Superior temporal gyrus (tissue), 1 donor: ENCODE results near the gene FAM111B.

ENCODE experiments used
- DNase-seq: peaks from one replicate; pipeline ENCODE4 v3.0.0-alpha.2; 2016; ENCODE audit errors: extremely low spot score

Gene FAM111B

DNA sequence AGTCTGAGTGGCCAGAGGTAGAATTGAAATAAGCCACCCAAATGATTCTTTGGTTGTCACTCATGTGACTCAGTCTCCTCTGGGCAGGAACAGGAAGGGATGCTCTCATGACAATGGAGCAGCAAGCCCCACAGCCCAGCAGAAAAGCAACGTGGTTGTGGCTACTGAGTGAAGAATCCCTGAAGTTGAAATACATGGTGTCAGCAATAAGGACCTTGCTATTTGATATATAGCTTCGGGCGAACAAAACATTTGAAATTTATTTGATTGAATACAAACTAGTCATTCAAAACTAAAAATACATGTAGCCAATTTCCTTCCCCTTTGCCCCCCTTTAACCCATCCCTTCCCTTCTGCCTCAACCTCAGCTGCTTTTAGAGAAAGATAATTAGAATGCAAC lies 50.4 kb downstream of the FAM111B start:
- no peak for DNase-seq

DNA sequence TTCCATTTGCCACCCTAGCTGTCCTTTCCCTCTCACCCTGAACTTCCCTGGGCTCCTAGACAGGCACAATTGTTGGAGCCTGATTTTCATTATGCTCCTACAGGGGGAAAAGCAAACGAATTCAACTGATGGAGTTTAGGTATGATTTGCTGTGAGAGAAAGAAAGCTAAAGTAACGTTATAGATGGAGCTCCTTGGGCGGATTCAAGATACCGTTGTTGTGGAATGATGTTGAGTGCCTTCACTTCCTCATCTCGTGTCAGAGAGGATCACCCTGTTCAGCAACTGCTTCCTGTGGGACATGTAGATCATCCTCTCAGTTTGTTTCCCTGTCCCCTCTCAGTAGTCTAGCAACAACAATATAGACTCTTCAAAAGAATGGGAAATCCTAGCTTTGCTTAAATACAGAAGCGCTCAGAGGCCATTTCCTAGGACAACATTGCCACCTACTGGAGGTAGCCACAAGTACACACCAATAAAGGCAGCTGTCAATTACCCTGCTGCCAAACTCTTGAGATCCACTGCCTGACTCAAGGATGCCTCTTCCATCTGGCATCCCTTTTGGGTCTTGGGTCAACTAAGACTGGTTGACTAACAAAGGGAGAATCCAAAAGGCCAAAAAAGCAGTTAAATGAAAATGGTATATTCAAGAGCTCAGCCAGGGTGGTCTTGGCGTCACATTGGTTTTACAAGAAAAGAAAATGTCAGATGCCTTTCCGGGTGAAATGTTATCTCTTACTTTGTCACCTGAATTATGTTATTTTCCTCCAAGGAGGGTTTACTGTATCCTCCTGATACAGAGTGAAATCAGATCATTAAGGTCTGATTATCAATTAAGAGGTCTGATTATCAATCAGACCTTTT lies 51.4 kb downstream of the FAM111B start:
- peak; percentile 90 for DNase-seq

DNA sequence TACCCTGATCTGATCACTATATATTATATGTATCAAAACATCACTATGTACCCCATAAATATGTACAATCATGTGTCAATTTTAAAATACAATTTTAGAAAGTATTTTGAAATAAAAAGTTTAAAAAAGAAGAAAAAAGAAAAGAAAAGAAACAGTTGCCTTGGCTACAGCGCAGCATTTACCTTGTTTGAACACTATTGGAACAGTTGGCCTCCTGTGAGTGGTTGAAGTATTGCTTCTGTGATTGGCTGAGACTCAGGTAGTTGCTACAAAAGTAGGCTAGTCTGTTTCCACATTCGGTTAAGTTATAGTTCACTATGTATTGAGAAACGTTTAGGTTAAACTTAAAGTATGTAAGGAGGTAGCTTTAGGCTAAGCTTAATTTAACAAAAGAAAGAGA lies 57.0 kb downstream of the FAM111B start:
- DNase-seq = no peak

DNA sequence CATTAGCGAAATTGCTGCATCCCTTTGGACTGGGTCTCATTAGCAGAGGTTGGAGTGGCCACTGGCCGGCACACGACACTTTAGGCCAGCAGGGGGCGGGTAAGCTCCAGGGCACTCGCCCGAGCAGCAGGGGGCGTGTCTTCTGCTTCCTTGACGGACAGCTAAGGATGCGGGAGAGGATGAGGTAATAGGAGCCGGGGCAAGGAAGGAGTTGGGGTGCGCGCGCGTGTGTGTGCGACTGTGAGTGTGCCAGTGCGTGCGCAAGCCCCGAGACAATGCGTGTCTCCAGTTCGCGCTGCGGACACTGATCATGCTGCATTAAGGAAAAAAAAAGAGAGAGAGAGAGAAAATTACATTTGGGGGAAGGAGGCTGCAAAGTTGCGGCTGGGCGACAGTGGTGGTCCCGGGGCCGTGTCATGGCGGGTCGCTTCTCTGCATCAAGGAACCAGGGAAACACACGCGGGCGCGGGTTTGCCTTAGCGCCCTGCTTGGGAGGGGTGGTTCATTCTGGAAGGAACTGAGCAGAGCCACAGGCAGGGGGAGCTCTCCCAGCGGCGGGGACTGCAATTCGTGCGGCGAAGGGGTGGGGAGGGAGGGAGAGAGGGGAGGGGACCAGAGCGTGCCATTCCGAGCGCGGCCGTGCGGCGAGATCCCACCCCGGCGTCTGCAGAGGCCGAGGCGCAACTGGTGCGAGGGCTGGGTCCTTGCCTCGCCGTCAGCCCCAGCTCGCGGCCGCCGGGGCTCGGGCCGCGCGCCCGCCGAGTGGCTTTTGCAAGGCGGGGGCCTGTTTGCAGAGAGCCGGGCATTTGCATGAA lies 64.7 kb downstream of the FAM111B start, which contains the start of gene DTX4:
Gene DTX4 (plus strand): TSS at position 625 of the 815 bp plus-strand sequence. CDS start 464 bp downstream, outside the sequence.
- DNase-seq = peak; percentile 94

DNA sequence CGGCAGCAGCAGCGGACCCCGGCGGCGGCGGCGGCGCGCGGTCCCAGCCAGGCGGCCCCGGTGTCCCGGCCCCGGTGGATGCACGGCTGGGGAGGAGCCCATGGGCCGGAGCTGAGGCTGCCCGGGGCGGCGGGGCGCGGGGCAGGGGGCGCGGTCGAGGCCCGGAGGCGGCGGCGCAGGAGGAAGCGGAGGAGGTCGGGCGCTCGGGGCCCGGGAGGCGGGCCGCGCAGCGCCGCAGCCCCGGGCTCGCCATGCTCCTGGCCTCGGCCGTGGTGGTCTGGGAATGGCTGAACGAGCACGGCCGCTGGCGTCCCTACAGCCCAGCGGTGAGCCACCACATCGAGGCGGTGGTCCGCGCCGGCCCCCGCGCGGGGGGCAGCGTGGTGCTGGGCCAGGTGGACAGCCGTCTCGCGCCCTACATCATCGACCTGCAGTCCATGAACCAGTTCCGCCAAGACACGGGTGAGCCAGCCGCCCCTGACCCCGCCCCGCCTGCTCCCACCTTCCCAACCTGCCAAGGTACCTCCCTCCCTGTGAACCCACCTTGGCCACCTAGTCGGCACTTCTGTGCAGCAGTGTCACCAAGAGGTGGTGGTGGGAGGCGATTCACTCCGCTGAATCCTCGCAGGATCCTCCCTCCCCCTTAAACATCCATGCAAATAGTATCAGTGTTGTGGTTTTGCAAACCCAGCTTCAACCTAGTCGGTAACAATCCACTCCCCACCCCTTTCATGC lies 65.5 kb downstream of the FAM111B start:
- DNase-seq = no peak

DNA sequence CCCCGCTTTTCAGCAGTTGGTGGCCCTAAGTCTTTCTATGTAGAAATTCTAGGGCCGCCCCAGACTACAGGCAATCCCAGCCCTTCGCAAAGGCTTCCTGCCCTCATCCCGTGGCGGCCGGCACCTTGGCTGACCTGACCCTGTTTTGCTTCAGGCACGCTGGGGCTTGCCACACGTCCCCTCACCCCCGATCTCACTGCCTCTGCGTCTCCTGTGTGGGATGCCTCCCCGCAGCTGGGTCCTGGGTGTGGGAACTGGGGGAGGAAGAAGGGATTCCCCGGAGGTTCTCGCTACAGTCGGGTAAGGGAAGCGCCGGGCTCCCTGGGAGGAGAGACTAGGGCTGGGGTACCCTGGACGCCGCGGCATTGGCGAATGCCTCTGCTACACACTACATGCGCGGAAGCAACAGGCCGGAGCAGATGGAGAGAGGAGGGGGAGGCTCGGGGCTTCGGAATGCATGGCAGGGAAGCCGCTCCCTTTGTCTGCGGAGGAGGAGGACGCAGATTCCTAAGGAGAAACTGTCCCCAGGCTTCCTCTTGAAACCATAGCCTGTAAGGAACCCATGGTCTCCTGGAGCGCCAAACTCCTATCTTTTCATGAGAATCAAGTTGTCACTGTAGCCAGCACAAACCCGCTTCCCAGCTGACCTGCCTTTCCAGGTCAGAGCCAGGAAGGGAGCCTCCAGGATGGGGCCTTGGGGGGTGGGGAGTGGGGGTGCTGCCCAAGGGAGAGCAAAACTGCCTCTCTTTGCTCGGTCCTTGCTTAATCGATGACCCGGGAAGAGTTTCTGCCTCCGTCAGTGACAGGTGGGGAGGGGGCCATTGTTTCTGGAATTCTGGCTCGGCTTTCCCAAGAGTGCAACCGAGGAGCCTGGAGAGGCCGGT lies 66.3 kb downstream of the FAM111B start:
- DNase-seq = no peak

DNA sequence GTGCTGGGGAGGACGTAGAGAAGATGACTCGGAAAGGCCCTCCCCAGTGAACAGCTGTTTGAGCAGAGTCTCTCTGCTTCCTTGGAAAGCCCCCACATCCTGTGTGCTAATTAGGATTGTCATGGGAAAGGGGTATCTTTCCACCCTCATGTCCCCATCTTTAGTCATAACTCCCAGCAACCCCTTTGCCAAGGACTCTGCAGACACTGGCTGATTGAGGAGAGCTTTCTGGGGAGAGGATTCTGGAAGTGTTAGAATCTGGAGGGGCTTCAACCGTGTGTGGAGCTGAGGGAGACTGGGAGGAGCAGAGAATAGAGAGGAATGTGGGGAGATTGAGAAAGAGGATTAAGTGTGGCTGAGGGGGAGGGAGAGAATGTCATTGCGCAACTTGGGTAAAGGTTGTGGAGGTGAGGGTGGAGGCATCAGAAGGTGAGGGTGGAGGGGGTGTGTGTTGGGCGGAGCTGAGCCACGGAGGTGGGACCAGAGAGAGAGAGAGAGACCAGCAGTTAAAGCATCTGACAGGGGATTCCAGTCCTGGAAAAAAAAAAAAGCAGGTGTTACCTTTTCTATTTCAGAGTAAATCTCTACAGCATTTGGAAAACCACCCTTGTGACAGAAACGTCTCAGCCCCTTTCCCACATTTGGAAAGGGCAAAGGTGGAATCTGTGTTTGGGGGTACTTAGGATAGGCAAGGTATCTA lies 67.1 kb downstream of the FAM111B start:
- DNase-seq = no peak

DNA sequence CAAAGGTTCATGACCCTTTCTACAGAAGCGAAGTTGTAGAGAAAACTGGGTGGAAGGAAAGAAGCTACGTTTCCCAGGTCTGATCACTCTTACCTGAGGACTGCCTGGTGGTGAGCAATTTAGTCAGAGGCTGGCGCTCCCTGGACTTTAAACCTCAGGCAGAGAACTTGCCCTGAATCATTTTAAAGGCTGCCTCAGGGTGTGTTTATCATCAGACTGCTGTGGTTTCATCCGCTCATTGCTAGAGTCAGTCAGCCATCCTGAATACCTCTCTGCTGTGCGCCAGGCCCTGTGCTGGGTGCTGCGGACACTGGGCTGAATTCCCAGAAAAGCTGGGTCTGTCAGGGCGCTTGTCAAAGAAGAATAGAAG lies 67.6 kb downstream of the FAM111B start:
- DNase-seq = no peak

DNA sequence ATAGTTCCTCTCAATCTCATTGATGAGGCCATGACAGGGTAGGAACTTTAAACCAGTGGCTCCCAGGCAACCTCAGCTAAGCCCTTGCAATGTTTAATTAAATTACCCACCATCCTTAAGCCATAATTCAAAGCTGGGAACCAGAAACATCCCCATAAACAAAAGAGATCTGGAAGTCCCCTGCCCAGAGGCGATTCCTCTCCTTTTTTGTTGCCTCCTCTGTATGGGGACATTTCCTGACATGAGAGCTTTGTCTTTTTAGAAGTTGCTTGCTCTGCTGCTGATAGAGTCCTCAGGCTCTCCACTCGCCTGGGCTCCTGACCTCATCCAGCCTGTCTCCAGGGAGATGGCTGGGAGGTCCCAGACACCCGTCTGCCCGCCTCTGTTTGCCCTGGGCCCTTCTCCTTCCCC lies 68.1 kb downstream of the FAM111B start:
- no peak for DNase-seq

DNA sequence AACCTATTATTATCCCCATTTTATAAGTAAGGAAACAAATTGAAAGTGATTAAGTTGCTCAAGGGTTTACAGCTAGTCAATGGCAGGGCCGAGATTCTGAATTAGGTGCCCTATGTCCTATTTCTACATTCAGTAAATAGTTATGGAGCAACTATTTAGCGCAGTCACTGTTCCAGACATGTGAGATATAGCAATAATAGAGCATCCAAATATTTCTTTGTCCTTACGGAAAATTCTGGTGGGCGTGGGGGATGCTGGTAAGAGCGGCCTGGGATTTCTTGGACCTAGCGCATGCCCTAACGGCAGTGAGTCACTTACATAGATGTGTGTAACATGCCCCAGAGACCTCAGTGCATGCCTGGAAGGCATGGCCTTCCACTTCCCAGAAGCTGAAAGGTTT lies 69.3 kb downstream of the FAM111B start:
- no peak for DNase-seq
